ENCODE measurements around the gene LUZP2.

DNA sequence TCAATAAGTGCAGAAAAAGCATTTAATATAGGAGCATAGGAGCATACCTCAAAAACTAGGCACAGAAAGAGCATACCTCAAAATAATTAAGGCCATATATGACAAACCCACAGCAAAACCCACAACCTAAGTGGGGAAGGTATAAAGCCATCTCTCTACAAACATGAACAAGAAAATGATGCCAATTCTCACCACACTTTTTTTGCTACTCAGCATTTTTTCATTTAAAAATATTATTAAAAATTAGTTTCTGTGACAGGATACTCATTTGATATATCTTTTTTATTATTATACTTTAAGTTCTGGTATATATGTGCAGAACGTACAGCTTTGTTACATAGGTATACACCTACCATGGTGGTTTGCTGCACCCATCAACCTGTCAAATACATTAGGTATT lies 352.0 kb downstream of the LUZP2 start:
- TF ChIP-seq, protein P1, sequence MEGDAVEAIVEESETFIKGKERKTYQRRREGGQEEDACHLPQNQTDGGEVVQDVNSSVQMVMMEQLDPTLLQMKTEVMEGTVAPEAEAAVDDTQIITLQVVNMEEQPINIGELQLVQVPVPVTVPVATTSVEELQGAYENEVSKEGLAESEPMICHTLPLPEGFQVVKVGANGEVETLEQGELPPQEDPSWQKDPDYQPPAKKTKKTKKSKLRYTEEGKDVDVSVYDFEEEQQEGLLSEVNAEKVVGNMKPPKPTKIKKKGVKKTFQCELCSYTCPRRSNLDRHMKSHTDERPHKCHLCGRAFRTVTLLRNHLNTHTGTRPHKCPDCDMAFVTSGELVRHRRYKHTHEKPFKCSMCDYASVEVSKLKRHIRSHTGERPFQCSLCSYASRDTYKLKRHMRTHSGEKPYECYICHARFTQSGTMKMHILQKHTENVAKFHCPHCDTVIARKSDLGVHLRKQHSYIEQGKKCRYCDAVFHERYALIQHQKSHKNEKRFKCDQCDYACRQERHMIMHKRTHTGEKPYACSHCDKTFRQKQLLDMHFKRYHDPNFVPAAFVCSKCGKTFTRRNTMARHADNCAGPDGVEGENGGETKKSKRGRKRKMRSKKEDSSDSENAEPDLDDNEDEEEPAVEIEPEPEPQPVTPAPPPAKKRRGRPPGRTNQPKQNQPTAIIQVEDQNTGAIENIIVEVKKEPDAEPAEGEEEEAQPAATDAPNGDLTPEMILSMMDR (IDR thresholded peaks at IDR 0.05), result no peak
- TF ChIP-seq POLR2A (IDR thresholded peaks at IDR 0.05), result no peak

Measured in adrenal gland (tissue), 5 donors.